ENCODE data around the gene MAP3K13.

DNA sequence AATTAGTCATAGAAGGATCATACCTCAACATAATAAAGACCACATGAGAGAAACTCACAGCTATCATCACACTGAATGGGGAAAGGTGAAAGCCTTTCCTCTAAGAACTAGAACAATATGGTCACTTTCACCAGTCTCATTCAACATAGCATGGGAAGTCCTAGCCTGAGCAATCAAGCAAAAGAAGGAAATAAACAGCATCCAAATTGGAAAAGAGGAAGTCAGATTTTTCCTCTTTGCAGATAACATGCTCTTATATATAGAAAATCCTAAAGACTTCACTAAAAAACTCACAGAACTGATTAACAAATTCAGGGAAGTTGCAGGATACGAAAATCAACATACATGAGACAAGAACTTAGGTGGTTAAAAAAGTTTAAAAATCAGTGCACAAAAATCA lies 24.7 kb downstream of the MAP3K13 start:
- TF ChIP-seq CHD1 (IDR thresholded peaks at IDR 0.05; ENCODE audit: low read depth, low read length) (no peak), KAT2A (conservative IDR thresholded peaks at IDR 0.05; ENCODE audit: control insufficient read depth, low read depth, low read length) (no peak), RFX5 (IDR thresholded peaks at IDR 0.05; ENCODE audit: low read depth, low read length) (no peak), NFYB (IDR thresholded peaks at IDR 0.05; ENCODE audit: insufficient read depth, low read depth, low read length) (no peak), POLR2A (IDR thresholded peaks at IDR 0.05; ENCODE audit: low read depth, low read length) (no peak), HDAC2 (IDR thresholded peaks at IDR 0.05) (no peak), FOXK2 (IDR thresholded peaks at IDR 0.05) (no peak), EZH2 (IDR thresholded peaks at IDR 0.05; ENCODE audit: borderline replicate concordance, control insufficient read depth, low read depth, low read length) (no peak), NFXL1 (IDR thresholded peaks at IDR 0.05; ENCODE audit: borderline replicate concordance) (no peak)
- TF ChIP-seq, protein P1, sequence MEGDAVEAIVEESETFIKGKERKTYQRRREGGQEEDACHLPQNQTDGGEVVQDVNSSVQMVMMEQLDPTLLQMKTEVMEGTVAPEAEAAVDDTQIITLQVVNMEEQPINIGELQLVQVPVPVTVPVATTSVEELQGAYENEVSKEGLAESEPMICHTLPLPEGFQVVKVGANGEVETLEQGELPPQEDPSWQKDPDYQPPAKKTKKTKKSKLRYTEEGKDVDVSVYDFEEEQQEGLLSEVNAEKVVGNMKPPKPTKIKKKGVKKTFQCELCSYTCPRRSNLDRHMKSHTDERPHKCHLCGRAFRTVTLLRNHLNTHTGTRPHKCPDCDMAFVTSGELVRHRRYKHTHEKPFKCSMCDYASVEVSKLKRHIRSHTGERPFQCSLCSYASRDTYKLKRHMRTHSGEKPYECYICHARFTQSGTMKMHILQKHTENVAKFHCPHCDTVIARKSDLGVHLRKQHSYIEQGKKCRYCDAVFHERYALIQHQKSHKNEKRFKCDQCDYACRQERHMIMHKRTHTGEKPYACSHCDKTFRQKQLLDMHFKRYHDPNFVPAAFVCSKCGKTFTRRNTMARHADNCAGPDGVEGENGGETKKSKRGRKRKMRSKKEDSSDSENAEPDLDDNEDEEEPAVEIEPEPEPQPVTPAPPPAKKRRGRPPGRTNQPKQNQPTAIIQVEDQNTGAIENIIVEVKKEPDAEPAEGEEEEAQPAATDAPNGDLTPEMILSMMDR (IDR thresholded peaks at IDR 0.05 in 2 of 3, conservative IDR thresholded peaks at IDR 0.05 in 1 of 3; ENCODE audit: control insufficient read depth in 2 of 3, extremely low read depth in 1 of 3, insufficient read depth in 1 of 3, low read depth in 3 of 3, low read length in 3 of 3), result no peak
- TF ChIP-seq, protein P2, sequence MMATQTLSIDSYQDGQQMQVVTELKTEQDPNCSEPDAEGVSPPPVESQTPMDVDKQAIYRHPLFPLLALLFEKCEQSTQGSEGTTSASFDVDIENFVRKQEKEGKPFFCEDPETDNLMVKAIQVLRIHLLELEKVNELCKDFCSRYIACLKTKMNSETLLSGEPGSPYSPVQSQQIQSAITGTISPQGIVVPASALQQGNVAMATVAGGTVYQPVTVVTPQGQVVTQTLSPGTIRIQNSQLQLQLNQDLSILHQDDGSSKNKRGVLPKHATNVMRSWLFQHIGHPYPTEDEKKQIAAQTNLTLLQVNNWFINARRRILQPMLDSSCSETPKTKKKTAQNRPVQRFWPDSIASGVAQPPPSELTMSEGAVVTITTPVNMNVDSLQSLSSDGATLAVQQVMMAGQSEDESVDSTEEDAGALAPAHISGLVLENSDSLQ (IDR thresholded peaks at IDR 0.05), result no peak
- TF ChIP-seq, protein P3, sequence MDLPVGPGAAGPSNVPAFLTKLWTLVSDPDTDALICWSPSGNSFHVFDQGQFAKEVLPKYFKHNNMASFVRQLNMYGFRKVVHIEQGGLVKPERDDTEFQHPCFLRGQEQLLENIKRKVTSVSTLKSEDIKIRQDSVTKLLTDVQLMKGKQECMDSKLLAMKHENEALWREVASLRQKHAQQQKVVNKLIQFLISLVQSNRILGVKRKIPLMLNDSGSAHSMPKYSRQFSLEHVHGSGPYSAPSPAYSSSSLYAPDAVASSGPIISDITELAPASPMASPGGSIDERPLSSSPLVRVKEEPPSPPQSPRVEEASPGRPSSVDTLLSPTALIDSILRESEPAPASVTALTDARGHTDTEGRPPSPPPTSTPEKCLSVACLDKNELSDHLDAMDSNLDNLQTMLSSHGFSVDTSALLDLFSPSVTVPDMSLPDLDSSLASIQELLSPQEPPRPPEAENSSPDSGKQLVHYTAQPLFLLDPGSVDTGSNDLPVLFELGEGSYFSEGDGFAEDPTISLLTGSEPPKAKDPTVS (IDR thresholded peaks at IDR 0.05; ENCODE audit: low read depth, low read length), result no peak

Measured in GM12878 (cell line).